Measurements from ENCODE around the gene LARP4.
"Not testable (repeated sequence)": the region's sequence is repeated elsewhere in the genome, so short reads cannot be mapped to it uniquely, and the experiment has no call there.

GRCh38 chr12:50388793-50389192 lies 11.9 kb upstream of the LARP4 start:
- peak in 1 of 2 experiments; percentile 38; a peak in 2 of 4 replicates for TF ChIP-seq CTCF (conservative IDR thresholded peaks at IDR 0.05; ENCODE audit: low read depth in 2 of 2)
- not testable (repeated sequence) for TF ChIP-seq EZH2 (IDR thresholded peaks at IDR 0.05; ENCODE audit: low read depth, unreplicated experiment)
